Measurements from ENCODE around the gene SYNE2.
"Not testable (repeated sequence)": the region's sequence is repeated elsewhere in the genome, so short reads cannot be mapped to it uniquely, and the experiment has no call there.

SYNE2 gene

GRCh38 chr14:64114166-64114565 is 261.4 kb downstream of the SYNE2 start:
- Histone ChIP-seq H3K36me3 (ENCODE audit: control insufficient read depth, insufficient read depth, low read length) (peaks cover 18% of the 10 kb centered on the region), H3K4me3 (ENCODE audit: insufficient read depth, low read depth, low read length) (no peak overlapping the region), H3K27me3 (ENCODE audit: control insufficient read depth, insufficient read depth, low read length, poor library complexity, severe bottlenecking) (no peaks in the 10 kb centered on the region), H3K27ac (ENCODE audit: insufficient read depth, low read depth, low read length, poor library complexity, severe bottlenecking) (no peak overlapping the region), H3K4me1 (ENCODE audit: control insufficient read depth, insufficient read depth, low read length) (no peaks in the 10 kb centered on the region), H3K9me3 (ENCODE audit: control insufficient read depth, low read length) (no peaks in the 10 kb centered on the region)
- 80 to 85% methylated on average over 9 of the region's 9 CpGs for WGBS, 2 experiments

- Histone ChIP-seq H3K36me3 (ENCODE audit: control insufficient read depth, insufficient read depth, low read length) (peaks cover 14% of the 10 kb centered on the region), H3K27ac (ENCODE audit: insufficient read depth, low read depth, low read length, poor library complexity, severe bottlenecking) (no peak overlapping the region), H3K4me3 (ENCODE audit: insufficient read depth, low read depth, low read length) (no peak overlapping the region), H3K9me3 (ENCODE audit: control insufficient read depth, low read length) (no peaks in the 10 kb centered on the region), H3K4me1 (ENCODE audit: control insufficient read depth, insufficient read depth, low read length) (no peaks in the 10 kb centered on the region), H3K27me3 (ENCODE audit: control insufficient read depth, insufficient read depth, low read length, poor library complexity, severe bottlenecking) (no peaks in the 10 kb centered on the region)
- WGBS, 2 experiments, result 94 to 96% methylated on average over 7 of the region's 7 CpGs
Observed at GRCh38 chr14:64114796-64115195, 262.0 kb downstream of the SYNE2 start.

- 94% methylated on average over 6 of the region's 6 CpGs for WGBS, 2 experiments
Observed at GRCh38 chr14:64115401-64115800, 262.6 kb downstream of the SYNE2 start.

GRCh38 chr14:64117671-64118402 is 265.0 kb downstream of the SYNE2 start:
- Histone ChIP-seq H3K27ac (ENCODE audit: insufficient read depth, low read depth, low read length, poor library complexity, severe bottlenecking) (no peak overlapping the region), H3K4me1 (ENCODE audit: control insufficient read depth, insufficient read depth, low read length) (no peaks in the 10 kb centered on the region), H3K4me3 (ENCODE audit: insufficient read depth, low read depth, low read length) (no peak overlapping the region), H3K27me3 (ENCODE audit: control insufficient read depth, insufficient read depth, low read length, poor library complexity, severe bottlenecking) (no peaks in the 10 kb centered on the region), H3K9me3 (ENCODE audit: control insufficient read depth, low read length) (no peaks in the 10 kb centered on the region), H3K36me3 (ENCODE audit: control insufficient read depth, insufficient read depth, low read length) (peaks cover 18% of the 10 kb centered on the region)
- WGBS, 2 experiments, result 94 to 96% methylated on average over 10 to 11 of the region's 11 CpGs

More at GRCh38 chr14:64115401-64115800, 262.6 kb downstream of the SYNE2 start:
- no peaks in the 10 kb centered on the region for H3K27me3 ChIP-seq (ENCODE audit: control insufficient read depth, insufficient read depth, low read length, poor library complexity, severe bottlenecking)
- no peak overlapping the region for H3K27ac ChIP-seq (ENCODE audit: insufficient read depth, low read depth, low read length, poor library complexity, severe bottlenecking)
- peaks cover 14% of the 10 kb centered on the region for H3K36me3 ChIP-seq (ENCODE audit: control insufficient read depth, insufficient read depth, low read length)
- no peaks in the 10 kb centered on the region for H3K9me3 ChIP-seq (ENCODE audit: control insufficient read depth, low read length)
- H3K4me1 ChIP-seq (ENCODE audit: control insufficient read depth, insufficient read depth, low read length), result no peaks in the 10 kb centered on the region
- no peak overlapping the region for H3K4me3 ChIP-seq (ENCODE audit: insufficient read depth, low read depth, low read length)

GRCh38 chr14:64118403-64118742 is 265.6 kb downstream of the SYNE2 start:
- H3K9me3 ChIP-seq (ENCODE audit: control insufficient read depth, low read length); H3K27ac ChIP-seq (ENCODE audit: insufficient read depth, low read depth, low read length, poor library complexity, severe bottlenecking); H3K4me1 ChIP-seq (ENCODE audit: control insufficient read depth, insufficient read depth, low read length); H3K4me3 ChIP-seq (ENCODE audit: insufficient read depth, low read depth, low read length); H3K27me3 ChIP-seq (ENCODE audit: control insufficient read depth, insufficient read depth, low read length, poor library complexity, severe bottlenecking): not testable (repeated sequence)
- H3K36me3 ChIP-seq (ENCODE audit: control insufficient read depth, insufficient read depth, low read length), result peaks cover 17% of the 10 kb centered on the region
- 92 to 96% methylated on average over 7 of the region's 7 CpGs for WGBS, 2 experiments

- WGBS, 2 experiments, result 100% methylated on average over 1 to 2 of the region's 2 CpGs
- H3K4me3 ChIP-seq (ENCODE audit: insufficient read depth, low read depth, low read length), result no peak overlapping the region
- no peaks in the 10 kb centered on the region for H3K9me3 ChIP-seq (ENCODE audit: control insufficient read depth, low read length)
- H3K4me1 ChIP-seq (ENCODE audit: control insufficient read depth, insufficient read depth, low read length), result no peaks in the 10 kb centered on the region
- H3K27ac ChIP-seq (ENCODE audit: insufficient read depth, low read depth, low read length, poor library complexity, severe bottlenecking), result no peak overlapping the region
- no peaks in the 10 kb centered on the region for H3K27me3 ChIP-seq (ENCODE audit: control insufficient read depth, insufficient read depth, low read length, poor library complexity, severe bottlenecking)
- H3K36me3 ChIP-seq (ENCODE audit: control insufficient read depth, insufficient read depth, low read length), result peaks cover 18% of the 10 kb centered on the region
Observed at GRCh38 chr14:64118892-64119291, 266.1 kb downstream of the SYNE2 start.

GRCh38 chr14:64119500-64119899 is 266.7 kb downstream of the SYNE2 start:
- Histone ChIP-seq H3K36me3 (ENCODE audit: control insufficient read depth, insufficient read depth, low read length) (peaks cover 15% of the 10 kb centered on the region), H3K27me3 (ENCODE audit: control insufficient read depth, insufficient read depth, low read length, poor library complexity, severe bottlenecking) (no peaks in the 10 kb centered on the region), H3K27ac (ENCODE audit: insufficient read depth, low read depth, low read length, poor library complexity, severe bottlenecking) (no peak overlapping the region), H3K9me3 (ENCODE audit: control insufficient read depth, low read length) (no peaks in the 10 kb centered on the region), H3K4me3 (ENCODE audit: insufficient read depth, low read depth, low read length) (no peak overlapping the region), H3K4me1 (ENCODE audit: control insufficient read depth, insufficient read depth, low read length) (no peaks in the 10 kb centered on the region)
- 97 to 100% methylated on average over 2 of the region's 2 CpGs for WGBS, 2 experiments

- H3K36me3 ChIP-seq (ENCODE audit: control insufficient read depth, insufficient read depth, low read length), result peaks cover 14% of the 10 kb centered on the region
- no peaks in the 10 kb centered on the region for H3K9me3 ChIP-seq (ENCODE audit: control insufficient read depth, low read length)
- H3K27ac ChIP-seq (ENCODE audit: insufficient read depth, low read depth, low read length, poor library complexity, severe bottlenecking), result no peak overlapping the region
- no peak overlapping the region for H3K4me3 ChIP-seq (ENCODE audit: insufficient read depth, low read depth, low read length)
- no peaks in the 10 kb centered on the region for H3K27me3 ChIP-seq (ENCODE audit: control insufficient read depth, insufficient read depth, low read length, poor library complexity, severe bottlenecking)
- no peaks in the 10 kb centered on the region for H3K4me1 ChIP-seq (ENCODE audit: control insufficient read depth, insufficient read depth, low read length)
Observed at GRCh38 chr14:64119980-64120379, 267.2 kb downstream of the SYNE2 start.

- H3K27ac ChIP-seq (ENCODE audit: insufficient read depth, low read depth, low read length, poor library complexity, severe bottlenecking), result no peak overlapping the region
- peaks cover 41% of the 10 kb centered on the region for H3K36me3 ChIP-seq (ENCODE audit: control insufficient read depth, insufficient read depth, low read length)
- H3K4me3 ChIP-seq (ENCODE audit: insufficient read depth, low read depth, low read length), result no peak overlapping the region
- no peaks in the 10 kb centered on the region for H3K4me1 ChIP-seq (ENCODE audit: control insufficient read depth, insufficient read depth, low read length)
- H3K27me3 ChIP-seq (ENCODE audit: control insufficient read depth, insufficient read depth, low read length, poor library complexity, severe bottlenecking), result no peaks in the 10 kb centered on the region
- H3K9me3 ChIP-seq (ENCODE audit: control insufficient read depth, low read length), result no peaks in the 10 kb centered on the region
- 93 to 96% methylated on average over 5 of the region's 5 CpGs for WGBS, 2 experiments
Observed at GRCh38 chr14:64123241-64123822, 270.5 kb downstream of the SYNE2 start.

- Histone ChIP-seq H3K27ac (ENCODE audit: insufficient read depth, low read depth, low read length, poor library complexity, severe bottlenecking) (no peak overlapping the region), H3K36me3 (ENCODE audit: control insufficient read depth, insufficient read depth, low read length) (peaks cover 50% of the 10 kb centered on the region), H3K9me3 (ENCODE audit: control insufficient read depth, low read length) (no peaks in the 10 kb centered on the region), H3K4me3 (ENCODE audit: insufficient read depth, low read depth, low read length) (no peak overlapping the region), H3K27me3 (ENCODE audit: control insufficient read depth, insufficient read depth, low read length, poor library complexity, severe bottlenecking) (no peaks in the 10 kb centered on the region), H3K4me1 (ENCODE audit: control insufficient read depth, insufficient read depth, low read length) (no peaks in the 10 kb centered on the region)
- 92% methylated on average over 2 of the region's 2 CpGs for WGBS, 2 experiments
Observed at GRCh38 chr14:64125270-64125669, 272.5 kb downstream of the SYNE2 start.

Data from ectodermal cell (in vitro differentiated cells).